ENCODE results near the gene CACNA1A. TPM values are rescaled to one million over a fixed set of nuclear protein-coding genes. Genes with fewer than 3 reads are reported as not detected.

Gene CACNA1A
- total and polyA plus RNA-seq, 8 donors: 0.58 to 12.5 (median 3.8) TPM; not detected in 1

DNA sequence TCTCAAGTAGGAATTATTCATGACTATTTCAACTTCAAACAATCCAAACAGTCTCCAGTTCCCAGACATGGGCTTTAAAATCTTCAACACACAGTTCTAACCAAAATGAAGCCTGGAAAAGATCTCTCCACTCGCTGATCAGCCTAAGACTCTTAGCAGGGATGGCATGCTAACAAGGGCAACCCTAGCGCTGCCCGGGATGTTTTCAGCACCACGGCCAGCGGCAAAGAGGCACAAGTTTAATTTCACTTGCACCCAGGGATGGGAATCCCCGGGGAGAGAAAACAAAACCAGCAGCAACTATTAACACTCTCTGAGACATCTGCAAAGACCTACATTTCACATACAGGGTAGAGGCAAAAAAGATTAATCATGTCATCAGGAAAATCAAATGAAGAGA, 43.0 kb downstream of the CACNA1A start:
- intact Hi-C loops (cut with DNase I; ENCODE audit: low total_unique reads): no loop called here
- H3K27me3 ChIP-seq: peaks cover 0 to 40% (median 5%) of the 10 kb centered on the region in 3 donors
- 14 to 21% (median 16%) methylated on average over 6 of the region's 6 CpGs for WGBS, 5 donors

GRCh38 chr19:13461536-13461935, 44.7 kb downstream of the CACNA1A start:
- H3K4me3 ChIP-seq: no peak overlapping the region
- WGBS, 5 donors: 70 to 75% (median 74%) methylated on average over 10 to 12 of the region's 12 CpGs
- no peaks in the 10 kb centered on the region for H3K9me3 ChIP-seq
- H3K27ac ChIP-seq: no peak overlapping the region
- DNase-seq: no peak
- TF ChIP-seq EP300 (IDR thresholded peaks at IDR 0.05) (no peak), POLR2A (IDR thresholded peaks at IDR 0.05) (no peak), POLR2AphosphoS5 (IDR thresholded peaks at IDR 0.05) (no peak)
- TF ChIP-seq, protein P1, sequence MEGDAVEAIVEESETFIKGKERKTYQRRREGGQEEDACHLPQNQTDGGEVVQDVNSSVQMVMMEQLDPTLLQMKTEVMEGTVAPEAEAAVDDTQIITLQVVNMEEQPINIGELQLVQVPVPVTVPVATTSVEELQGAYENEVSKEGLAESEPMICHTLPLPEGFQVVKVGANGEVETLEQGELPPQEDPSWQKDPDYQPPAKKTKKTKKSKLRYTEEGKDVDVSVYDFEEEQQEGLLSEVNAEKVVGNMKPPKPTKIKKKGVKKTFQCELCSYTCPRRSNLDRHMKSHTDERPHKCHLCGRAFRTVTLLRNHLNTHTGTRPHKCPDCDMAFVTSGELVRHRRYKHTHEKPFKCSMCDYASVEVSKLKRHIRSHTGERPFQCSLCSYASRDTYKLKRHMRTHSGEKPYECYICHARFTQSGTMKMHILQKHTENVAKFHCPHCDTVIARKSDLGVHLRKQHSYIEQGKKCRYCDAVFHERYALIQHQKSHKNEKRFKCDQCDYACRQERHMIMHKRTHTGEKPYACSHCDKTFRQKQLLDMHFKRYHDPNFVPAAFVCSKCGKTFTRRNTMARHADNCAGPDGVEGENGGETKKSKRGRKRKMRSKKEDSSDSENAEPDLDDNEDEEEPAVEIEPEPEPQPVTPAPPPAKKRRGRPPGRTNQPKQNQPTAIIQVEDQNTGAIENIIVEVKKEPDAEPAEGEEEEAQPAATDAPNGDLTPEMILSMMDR (IDR thresholded peaks at IDR 0.05): no peak
- no peaks in the 10 kb centered on the region for H3K36me3 ChIP-seq
- H3K27me3 ChIP-seq: peaks cover 0 to 40% (median 8%) of the 10 kb centered on the region in 3 donors
- H3K4me1 ChIP-seq: no peaks in the 10 kb centered on the region
- intact Hi-C loops (cut with DNase I; ENCODE audit: low total_unique reads): no loop called here

More for the DNA sequence above, 43.0 kb downstream of the CACNA1A start:
- Histone ChIP-seq H3K36me3 (no peaks in the 10 kb centered on the region), H3K27ac (no peak overlapping the region), H3K9me3 (no peaks in the 10 kb centered on the region), H3K4me1 (no peaks in the 10 kb centered on the region), H3K4me3 (no peak overlapping the region)
- TF ChIP-seq, protein P1 (IDR thresholded peaks at IDR 0.05): no peak
- no peak for TF ChIP-seq POLR2A (IDR thresholded peaks at IDR 0.05)
- TF ChIP-seq POLR2AphosphoS5 (IDR thresholded peaks at IDR 0.05): no peak
- TF ChIP-seq EP300 (IDR thresholded peaks at IDR 0.05): no peak
- DNase-seq: peak in 1 of 2 donors; percentile 36

DNA sequence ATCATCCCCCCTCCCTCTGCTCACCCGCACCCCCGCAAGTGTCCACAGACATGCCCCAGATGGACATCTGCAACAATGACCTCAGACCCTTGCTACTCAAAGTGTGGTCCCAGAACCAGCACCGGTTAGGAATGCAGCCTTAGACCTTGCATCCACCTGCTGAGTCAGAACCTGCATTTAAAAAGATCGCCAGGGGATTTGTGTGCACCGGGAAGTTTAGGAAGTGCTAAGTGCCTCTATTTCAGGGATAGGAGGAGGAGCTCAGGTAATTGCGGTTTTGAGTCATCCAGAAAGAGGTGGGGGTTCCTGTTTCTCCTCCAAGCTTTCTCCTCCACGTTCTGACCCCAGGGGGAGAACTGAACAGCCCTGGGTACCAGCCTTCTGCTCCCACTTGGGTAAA, 46.2 kb downstream of the CACNA1A start:
- intact Hi-C loops (cut with DNase I; ENCODE audit: low total_unique reads): no loop called here

DNA sequence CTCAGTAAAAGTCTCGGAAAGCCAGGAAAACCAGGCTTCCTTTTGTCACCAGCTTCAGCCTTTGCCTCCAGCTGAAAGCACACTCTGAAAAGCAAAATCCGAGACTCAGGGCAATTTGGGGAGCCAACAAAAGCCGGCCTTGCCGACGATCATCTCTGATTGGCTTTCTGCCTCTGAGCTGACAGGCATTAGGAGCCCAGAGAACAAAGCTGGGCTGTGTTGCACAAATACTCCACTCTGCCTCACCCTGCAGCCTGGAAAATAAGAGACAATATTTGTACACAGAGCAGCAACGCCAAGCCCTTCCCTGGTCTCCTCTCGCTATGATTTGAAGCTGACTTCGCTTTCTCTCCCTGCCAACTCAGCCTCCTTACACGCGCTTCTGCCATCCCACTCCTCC, 46.9 kb downstream of the CACNA1A start:
- H3K4me3 ChIP-seq: no peak overlapping the region
- 44 to 53% (median 45%) methylated on average over 10 of the region's 10 CpGs for WGBS, 5 donors

More for the DNA sequence above, 46.2 kb downstream of the CACNA1A start:
- H3K9me3 ChIP-seq: no peaks in the 10 kb centered on the region
- DNase-seq: no peak
- no peak overlapping the region for H3K4me3 ChIP-seq
- TF ChIP-seq EP300 (IDR thresholded peaks at IDR 0.05) (no peak), POLR2A (IDR thresholded peaks at IDR 0.05) (no peak), POLR2AphosphoS5 (IDR thresholded peaks at IDR 0.05) (no peak)
- TF ChIP-seq, protein P1 (IDR thresholded peaks at IDR 0.05): no peak
- peaks cover 0 to 40% (median 8%) of the 10 kb centered on the region in 3 donors for H3K27me3 ChIP-seq
- 25 to 28% (median 26%) methylated on average over 7 of the region's 7 CpGs for WGBS, 5 donors
- no peak overlapping the region for H3K27ac ChIP-seq
- H3K4me1 ChIP-seq: no peaks in the 10 kb centered on the region
- no peaks in the 10 kb centered on the region for H3K36me3 ChIP-seq

More for the DNA sequence above, 46.9 kb downstream of the CACNA1A start:
- Histone ChIP-seq H3K9me3 (no peaks in the 10 kb centered on the region), H3K27ac (no peak overlapping the region), H3K27me3 (peaks cover 0 to 36% (median 8%) of the 10 kb centered on the region in 3 donors), H3K36me3 (no peaks in the 10 kb centered on the region), H3K4me1 (no peaks in the 10 kb centered on the region)
- intact Hi-C loops (cut with DNase I; ENCODE audit: low total_unique reads): no loop called here
- TF ChIP-seq, protein P1 (IDR thresholded peaks at IDR 0.05): no peak
- TF ChIP-seq POLR2AphosphoS5 (IDR thresholded peaks at IDR 0.05) (no peak), EP300 (IDR thresholded peaks at IDR 0.05) (no peak), POLR2A (IDR thresholded peaks at IDR 0.05) (no peak)
- DNase-seq: peak in 1 of 2 donors; percentile 17
